ENCODE measurements around the gene NCR3LG1. TPM values are rescaled to one million over a fixed set of nuclear protein-coding genes. Genes with fewer than 3 reads are reported as not detected.
A peak's percentile ranks its signal among the peaks of the same experiment; 100 is the strongest.

The NCR3LG1 gene
- total and polyA plus RNA-seq, 4 experiments from 2014 or later: 0.30 to 3.4 (median 3.1) TPM; not detected in 1

DNA sequence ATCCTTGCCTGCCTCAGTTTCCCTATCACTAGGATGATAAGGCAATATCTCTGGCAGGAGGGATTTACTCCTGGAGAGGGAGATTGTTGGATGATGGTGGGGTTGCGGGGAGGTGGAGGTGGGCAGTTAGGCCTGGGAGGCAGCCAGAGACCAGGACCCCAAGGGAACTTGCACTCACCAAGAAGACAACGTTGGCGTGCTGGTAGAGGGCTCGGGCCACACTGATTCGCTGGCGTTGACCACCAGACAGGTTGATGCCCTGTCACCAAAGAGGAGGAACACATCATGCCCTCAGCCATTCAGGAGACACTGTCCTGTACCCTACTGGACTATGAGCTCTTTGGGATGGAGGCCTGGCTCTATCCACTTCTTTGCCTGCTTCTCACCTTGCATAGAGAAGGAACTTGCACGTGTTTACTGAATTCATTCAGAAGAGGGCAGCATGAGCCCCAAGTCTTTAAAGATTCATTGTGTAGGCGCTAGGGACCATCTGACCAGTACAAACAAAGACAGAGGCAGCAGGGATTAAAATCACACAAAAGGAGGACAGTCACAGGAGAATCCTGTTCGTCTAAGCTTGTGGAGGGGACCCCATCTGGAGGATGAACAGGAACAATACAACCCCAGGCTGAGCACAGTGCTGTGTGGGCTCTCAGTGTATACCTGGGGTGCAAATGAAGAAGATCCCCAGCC is 61.0 kb downstream of the NCR3LG1 start:
- intact Hi-C loops (cut with micrococcal nuclease): no loop called here
- Histone ChIP-seq H3K27ac (ENCODE audit: low read depth, low read length) (no peak overlapping the region), H3K36me3 (ENCODE audit: insufficient read depth, low read length) (no peaks in the 10 kb centered on the region), H3K9me3 (ENCODE audit: control insufficient read depth in 1 of 2, low read length in 2 of 2) (no peaks in the 10 kb centered on the region), H3K4me3 (ENCODE audit: low read length in 2 of 2) (no peak overlapping the region), H3K4me1 (ENCODE audit: insufficient read depth, low read length) (no peaks in the 10 kb centered on the region), H3K27me3 (ENCODE audit: insufficient read depth, low read length) (peaks cover 9% of the 10 kb centered on the region)
- Mint-ChIP-seq H3K36me3 (no peaks in the 10 kb centered on the region), H3K4me1 (peaks cover 0 to 1% (median 0%) of the 10 kb centered on the region in 4 donors), H3K9me3 (no peaks in the 10 kb centered on the region), H3K27ac (no peak overlapping the region), H3K4me3 (no peak overlapping the region), H3K27me3 (peaks cover 4 to 15% of the 10 kb centered on the region in 2 donors)
- no peak for DNase-seq
- POLR2A ChIA-PET (ENCODE audit: partially characterized antibody): no interaction called here
- CTCF ChIA-PET (ENCODE audit: partially characterized antibody): no interaction called here

DNA sequence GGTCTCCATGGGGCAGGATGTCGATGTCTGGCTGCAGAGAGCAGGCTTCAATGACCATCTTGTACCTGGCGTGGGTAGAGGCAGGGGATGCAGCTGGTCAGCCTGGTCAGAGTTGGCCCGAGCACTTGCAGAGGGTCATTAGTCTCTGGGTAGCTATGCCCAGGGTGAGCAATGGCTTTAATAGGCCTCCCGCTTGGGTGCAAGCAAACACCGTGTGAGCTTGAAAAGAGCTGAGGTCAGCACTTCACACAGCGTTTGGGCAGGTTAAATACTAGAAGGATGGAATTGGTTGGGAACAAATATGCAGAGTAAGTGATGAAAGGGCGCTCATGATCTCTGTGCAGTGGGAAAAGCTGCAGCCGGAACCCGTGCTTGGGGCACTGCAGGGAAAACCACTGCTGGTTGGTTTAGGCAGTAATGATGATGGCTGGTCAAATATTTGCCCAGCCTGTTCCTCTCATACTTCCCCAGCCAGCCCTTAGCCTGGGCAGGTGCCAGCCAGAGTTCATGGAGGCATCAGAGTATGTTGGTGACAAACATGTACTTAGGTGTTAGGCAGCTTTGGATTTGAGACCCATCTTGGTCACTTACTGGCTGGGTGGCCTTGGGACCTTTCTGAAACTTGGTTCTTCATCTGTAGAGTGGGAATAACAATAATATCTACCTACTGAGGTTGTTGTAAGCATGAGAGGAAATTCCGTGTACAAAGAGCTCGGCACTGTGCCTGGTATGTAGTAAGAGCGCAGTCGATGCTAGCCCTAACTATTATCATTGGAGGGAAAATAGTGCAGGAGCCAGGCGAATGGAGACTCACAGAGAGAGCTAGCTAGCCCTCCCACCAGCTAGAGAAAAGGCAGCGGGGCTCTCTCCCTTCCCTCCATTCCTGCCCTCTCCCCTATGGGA is 62.1 kb downstream of the NCR3LG1 start:
- Mint-ChIP-seq H3K4me3 (no peak overlapping the region), H3K9me3 (no peaks in the 10 kb centered on the region), H3K36me3 (no peaks in the 10 kb centered on the region), H3K4me1 (peaks cover 0 to 1% (median 0%) of the 10 kb centered on the region in 4 donors), H3K27ac (no peak overlapping the region), H3K27me3 (peaks cover 10 to 26% of the 10 kb centered on the region in 2 donors)
- no peaks in the 10 kb centered on the region for H3K9me3 ChIP-seq (ENCODE audit: control insufficient read depth in 1 of 2, low read length in 2 of 2)
- no peak overlapping the region for H3K4me3 ChIP-seq (ENCODE audit: low read length in 2 of 2)
- no peaks in the 10 kb centered on the region for H3K4me1 ChIP-seq (ENCODE audit: insufficient read depth, low read length)
- CTCF ChIA-PET (ENCODE audit: partially characterized antibody): interaction anchor here (1.1 kb wide), 1 partner anchor 9 kb away, joined by 3 read pairs; no protein-coding TSS in a partner anchor
- peaks cover 9% of the 10 kb centered on the region for H3K27me3 ChIP-seq (ENCODE audit: insufficient read depth, low read length)
- no peaks in the 10 kb centered on the region for H3K36me3 ChIP-seq (ENCODE audit: insufficient read depth, low read length)
- H3K27ac ChIP-seq (ENCODE audit: low read depth, low read length): no peak overlapping the region
- POLR2A ChIA-PET (ENCODE audit: partially characterized antibody): no interaction called here
- intact Hi-C loops (cut with micrococcal nuclease): no loop called here
- no peak for DNase-seq

DNA sequence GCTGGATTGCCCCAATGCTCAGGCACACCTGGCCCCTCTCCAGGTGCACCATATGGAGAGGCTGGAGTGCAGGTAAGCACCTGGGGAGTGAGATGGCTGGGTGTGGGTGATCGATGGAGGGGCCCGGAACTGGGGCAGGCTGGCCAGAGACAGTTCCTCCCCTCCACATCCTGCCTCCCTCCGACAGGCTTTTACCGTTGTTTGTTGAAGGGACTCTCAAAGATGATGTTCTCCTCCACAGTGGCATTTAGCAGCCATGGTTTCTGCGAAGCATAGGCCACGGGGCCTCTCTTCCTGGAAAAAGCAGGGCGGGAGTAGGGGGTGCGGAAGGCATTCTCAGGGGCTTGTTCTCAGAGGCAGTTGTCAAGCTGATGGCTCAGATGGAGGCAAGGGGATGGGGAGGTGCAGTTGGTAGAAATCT is 62.7 kb downstream of the NCR3LG1 start:
- H3K9me3 Mint-ChIP-seq: no peaks in the 10 kb centered on the region

DNA sequence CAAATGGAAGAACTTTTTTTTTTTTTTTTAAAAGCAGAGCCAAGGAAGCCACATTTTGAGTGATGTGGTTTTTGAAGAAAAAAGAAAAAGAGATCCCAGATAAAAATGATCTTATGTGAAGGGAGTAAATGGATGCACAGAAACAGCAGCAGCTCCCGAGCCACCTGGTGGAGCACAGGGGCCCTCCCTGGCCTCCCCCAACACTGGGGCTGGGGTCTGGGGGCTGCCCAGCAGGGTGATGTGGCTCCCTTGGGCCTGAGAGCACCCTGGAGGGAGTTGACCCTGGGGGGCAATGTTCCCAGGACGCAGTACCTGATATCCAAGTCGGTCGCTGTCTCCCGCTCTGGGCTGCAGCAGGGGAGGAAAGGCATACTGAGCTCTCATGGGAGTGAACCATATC is 63.4 kb downstream of the NCR3LG1 start:
- no peak overlapping the region for H3K27ac Mint-ChIP-seq
- H3K4me1 ChIP-seq (ENCODE audit: insufficient read depth, low read length): no peaks in the 10 kb centered on the region
- peaks cover 9% of the 10 kb centered on the region for H3K27me3 ChIP-seq (ENCODE audit: insufficient read depth, low read length)
- no peaks in the 10 kb centered on the region for H3K36me3 Mint-ChIP-seq
- H3K4me3 ChIP-seq (ENCODE audit: low read length in 2 of 2): no peak overlapping the region
- H3K9me3 Mint-ChIP-seq: no peaks in the 10 kb centered on the region
- H3K9me3 ChIP-seq (ENCODE audit: control insufficient read depth in 1 of 2, low read length in 2 of 2): no peaks in the 10 kb centered on the region
- H3K36me3 ChIP-seq (ENCODE audit: insufficient read depth, low read length): no peaks in the 10 kb centered on the region
- no peak overlapping the region for H3K27ac ChIP-seq (ENCODE audit: low read depth, low read length)
- H3K4me3 Mint-ChIP-seq: no peak overlapping the region
- peaks cover 20 to 30% of the 10 kb centered on the region in 2 donors for H3K27me3 Mint-ChIP-seq
- CTCF ChIA-PET (ENCODE audit: partially characterized antibody): no interaction called here
- no peak for DNase-seq
- POLR2A ChIA-PET (ENCODE audit: partially characterized antibody): no interaction called here
- intact Hi-C loops (cut with micrococcal nuclease): no loop called here
- H3K4me1 Mint-ChIP-seq: peaks cover 0 to 1% (median 0%) of the 10 kb centered on the region in 4 donors

More for the DNA sequence above, 62.7 kb downstream of the NCR3LG1 start:
- Mint-ChIP-seq H3K4me1 (peaks cover 0 to 1% (median 0%) of the 10 kb centered on the region in 4 donors), H3K27me3 (peaks cover 14 to 27% of the 10 kb centered on the region in 2 donors), H3K36me3 (no peaks in the 10 kb centered on the region), H3K4me3 (no peak overlapping the region), H3K27ac (peak overlapping the region in 1 of 7 donors; percentile 18)
- Histone ChIP-seq H3K4me1 (ENCODE audit: insufficient read depth, low read length) (no peaks in the 10 kb centered on the region), H3K9me3 (ENCODE audit: control insufficient read depth in 1 of 2, low read length in 2 of 2) (no peaks in the 10 kb centered on the region), H3K4me3 (ENCODE audit: low read length in 2 of 2) (no peak overlapping the region), H3K27ac (ENCODE audit: low read depth, low read length) (no peak overlapping the region), H3K36me3 (ENCODE audit: insufficient read depth, low read length) (no peaks in the 10 kb centered on the region), H3K27me3 (ENCODE audit: insufficient read depth, low read length) (peaks cover 9% of the 10 kb centered on the region)
- ChIA-PET POLR2A (ENCODE audit: partially characterized antibody) (no interaction called here), CTCF (ENCODE audit: partially characterized antibody) (interaction anchor here (1.1 kb wide), 1 partner anchor 9 kb away, joined by 3 read pairs; no protein-coding TSS in a partner anchor)
- intact Hi-C loops (cut with micrococcal nuclease): no loop called here
- no peak for DNase-seq

DNA sequence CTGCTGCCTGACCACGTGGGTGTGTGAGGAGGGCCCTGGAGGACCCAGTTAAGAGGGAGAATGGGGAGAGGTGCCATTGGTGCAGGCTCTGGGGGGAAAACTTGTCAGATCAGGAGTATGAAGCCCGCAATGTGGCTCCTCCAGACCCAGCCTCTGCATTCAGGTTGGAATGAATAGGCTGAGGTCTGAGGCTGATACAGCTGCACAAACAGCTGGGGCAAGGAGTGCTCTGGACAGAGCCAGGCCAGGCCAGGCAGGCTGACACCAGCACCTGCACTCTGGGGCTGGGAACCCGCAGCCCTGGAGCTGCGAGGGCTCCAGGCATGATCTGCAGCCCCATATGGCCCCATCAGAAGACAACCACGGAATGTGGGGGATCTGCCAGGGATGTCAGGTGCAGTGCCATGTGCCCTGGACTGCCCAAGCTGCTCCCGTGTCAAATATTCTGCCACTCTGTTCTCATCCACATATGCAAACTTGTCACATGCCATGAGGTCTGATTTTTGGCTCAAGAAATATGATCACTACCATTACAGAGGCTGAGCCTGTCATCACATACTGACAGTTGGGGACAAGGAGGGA is 64.0 kb downstream of the NCR3LG1 start:
- intact Hi-C loops (cut with micrococcal nuclease): no loop called here

DNA sequence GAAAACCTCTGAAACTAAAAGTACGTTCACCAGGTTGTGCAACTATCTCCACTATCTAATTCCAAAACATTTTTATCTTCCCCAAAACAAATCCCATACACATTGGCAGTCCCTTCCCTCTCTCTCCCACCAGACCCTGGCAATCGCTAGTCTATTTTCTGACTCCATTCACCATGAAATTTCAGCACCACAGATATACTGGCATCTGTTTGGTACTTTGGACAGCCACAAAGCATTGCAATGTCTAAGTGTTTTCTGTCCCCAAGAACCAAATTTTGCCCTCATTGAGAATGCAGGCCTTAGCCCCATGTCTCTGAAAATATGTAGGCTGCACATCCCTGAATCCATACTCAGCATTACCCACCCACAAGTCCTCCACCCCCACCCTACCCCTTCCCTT is 64.9 kb downstream of the NCR3LG1 start:
- H3K27ac ChIP-seq (ENCODE audit: low read depth, low read length): no peak overlapping the region
- H3K4me3 Mint-ChIP-seq: no peak overlapping the region
- CTCF ChIA-PET (ENCODE audit: partially characterized antibody): no interaction called here

More for the DNA sequence above, 64.0 kb downstream of the NCR3LG1 start:
- Mint-ChIP-seq H3K4me3 (no peak overlapping the region), H3K4me1 (peaks cover 0 to 1% (median 0%) of the 10 kb centered on the region in 4 donors), H3K36me3 (no peaks in the 10 kb centered on the region), H3K27me3 (peaks cover 20 to 30% of the 10 kb centered on the region in 2 donors), H3K9me3 (no peaks in the 10 kb centered on the region), H3K27ac (no peak overlapping the region)
- no peak overlapping the region for H3K4me3 ChIP-seq (ENCODE audit: low read length in 2 of 2)
- peaks cover 9% of the 10 kb centered on the region for H3K27me3 ChIP-seq (ENCODE audit: insufficient read depth, low read length)
- H3K4me1 ChIP-seq (ENCODE audit: insufficient read depth, low read length): no peaks in the 10 kb centered on the region
- no peaks in the 10 kb centered on the region for H3K36me3 ChIP-seq (ENCODE audit: insufficient read depth, low read length)
- CTCF ChIA-PET (ENCODE audit: partially characterized antibody): no interaction called here
- no peak for DNase-seq
- H3K9me3 ChIP-seq (ENCODE audit: control insufficient read depth in 1 of 2, low read length in 2 of 2): no peaks in the 10 kb centered on the region
- H3K27ac ChIP-seq (ENCODE audit: low read depth, low read length): no peak overlapping the region
- POLR2A ChIA-PET (ENCODE audit: partially characterized antibody): no interaction called here

More for the DNA sequence above, 64.9 kb downstream of the NCR3LG1 start:
- no peak for DNase-seq
- Mint-ChIP-seq H3K36me3 (no peaks in the 10 kb centered on the region), H3K4me1 (peaks cover 0 to 1% (median 0%) of the 10 kb centered on the region in 4 donors), H3K9me3 (no peaks in the 10 kb centered on the region), H3K27ac (no peak overlapping the region), H3K27me3 (peaks cover 20 to 29% of the 10 kb centered on the region in 2 donors)
- Histone ChIP-seq H3K4me1 (ENCODE audit: insufficient read depth, low read length) (no peaks in the 10 kb centered on the region), H3K9me3 (ENCODE audit: control insufficient read depth in 1 of 2, low read length in 2 of 2) (no peaks in the 10 kb centered on the region), H3K4me3 (ENCODE audit: low read length in 2 of 2) (no peak overlapping the region), H3K27me3 (ENCODE audit: insufficient read depth, low read length) (peaks cover 9% of the 10 kb centered on the region), H3K36me3 (ENCODE audit: insufficient read depth, low read length) (no peaks in the 10 kb centered on the region)
- intact Hi-C loops (cut with micrococcal nuclease): no loop called here
- POLR2A ChIA-PET (ENCODE audit: partially characterized antibody): no interaction called here

Data from CD4-positive, alpha-beta memory T cell (primary cell).